Tibial artery (tissue), 4 donors: ENCODE data around the gene AGPAT1.

Experiments
- DNase-seq, 2 donors: peaks; one replicate each; pipeline ENCODE4 v3.0.0-alpha.2; 2019
- H3K27ac ChIP-seq, 2 donors: fragments of 200-600 bp; sonication (generic) in 1 of 2; 1 replicate in 1 of 2; 2 replicates in 1 of 2; pipeline ENCODE4 v1.5.1; 2018 to 2019; ENCODE audit warnings: mild to moderate bottlenecking in 1 of 2
- H3K27me3 ChIP-seq, 2 donors: fragments of 200-600 bp; sonication (generic) in 1 of 2; one replicate each; pipeline versions ENCODE4 v1.5.1 to v1.6.0; 2016 to 2019
- H3K36me3 ChIP-seq, 3 donors: fragments of 200-600 bp; sonication (generic) in 2 of 3; one replicate each; pipeline ENCODE4 v1.5.1; 2016 to 2019; ENCODE audit warnings: mild to moderate bottlenecking in 2 of 3
- H3K4me1 ChIP-seq, 4 donors: fragments of 200-600 bp; sonication (generic) in 2 of 4; 1 replicate in 3 of 4; 2 replicates in 1 of 4; pipeline ENCODE4 v1.5.1; 2016 to 2019
- H3K4me3 ChIP-seq, 2 donors: fragments of 200-600 bp; sonication (generic) in 1 of 2; 1 replicate in 1 of 2; 2 replicates in 1 of 2; pipeline ENCODE4 v1.5.1; 2018 to 2019; ENCODE audit warnings: mild to moderate bottlenecking in 2 of 2
- H3K9me3 ChIP-seq, 3 donors: fragments of 200-600 bp; sonication (generic) in 1 of 3; one replicate each; pipeline ENCODE4 v1.5.1; 2016 to 2019
- intact Hi-C: fragments of 100-400 bp; cut with DNase I; formaldehyde crosslinking; loops from one replicate; pipeline ENCODE4 v1.15.0; 2023; ENCODE audit warnings: low total_unique reads
- TF ChIP-seq, protein P1 (sequence below), 2 experiments: fragments of 200-600 bp in 1 of 2; fragments of 450-650 bp in 1 of 2; IDR thresholded peaks; one replicate each; pipeline ENCODE4 v1.5.1; 2017 to 2019; ENCODE audit warnings: antibody characterized with exemption in 2 of 2, mild to moderate bottlenecking in 1 of 2, moderate library complexity in 1 of 2

AGPAT1 gene, protein sequence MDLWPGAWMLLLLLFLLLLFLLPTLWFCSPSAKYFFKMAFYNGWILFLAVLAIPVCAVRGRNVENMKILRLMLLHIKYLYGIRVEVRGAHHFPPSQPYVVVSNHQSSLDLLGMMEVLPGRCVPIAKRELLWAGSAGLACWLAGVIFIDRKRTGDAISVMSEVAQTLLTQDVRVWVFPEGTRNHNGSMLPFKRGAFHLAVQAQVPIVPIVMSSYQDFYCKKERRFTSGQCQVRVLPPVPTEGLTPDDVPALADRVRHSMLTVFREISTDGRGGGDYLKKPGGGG

DNA sequence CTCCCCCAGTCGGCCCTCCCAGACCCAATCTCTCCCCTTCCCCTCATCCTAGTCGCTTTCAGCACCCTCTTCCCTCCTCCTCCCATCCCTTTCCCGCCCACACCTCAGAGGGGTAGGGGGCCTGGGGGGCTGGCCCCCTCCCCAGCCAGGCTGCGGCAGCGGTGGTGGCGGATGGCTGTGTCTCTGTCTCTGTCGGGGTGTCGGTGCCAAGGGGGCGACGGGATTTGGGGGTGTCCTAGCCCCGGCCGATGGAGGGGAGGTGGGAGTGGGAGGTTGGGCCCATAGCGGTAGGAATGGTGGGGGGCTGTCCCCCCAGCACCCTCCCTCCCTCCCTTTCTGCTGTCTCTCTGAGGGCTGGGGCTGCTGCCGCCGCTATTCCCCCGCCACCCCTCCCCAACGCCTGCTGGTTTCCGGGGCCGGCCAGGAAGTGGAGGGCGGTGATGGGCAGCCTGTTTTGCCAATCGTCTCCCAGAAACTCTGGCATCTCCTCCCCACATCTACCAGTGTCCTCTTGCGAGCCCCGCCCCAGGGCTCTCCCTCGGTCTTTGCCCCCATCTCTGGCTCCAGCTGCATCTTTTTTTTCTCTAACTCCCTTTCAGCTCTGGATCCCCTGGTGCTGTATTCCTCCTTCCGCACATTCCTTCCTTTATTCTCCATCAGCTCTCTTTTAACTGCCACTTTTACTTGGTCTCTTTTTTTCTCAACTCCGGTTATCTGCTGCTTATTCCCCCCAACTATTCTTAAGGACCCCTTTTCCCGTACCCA lies at the start of gene AGPAT1:
TSS of gene AGPAT1 (minus strand) at position 374 of the 765 bp plus-strand sequence. CDS start 4,588 bp downstream, outside the sequence.
- H3K27me3 ChIP-seq = no peaks in the 10 kb centered on the region
- DNase-seq = peak; percentile 96 to 99

DNA sequence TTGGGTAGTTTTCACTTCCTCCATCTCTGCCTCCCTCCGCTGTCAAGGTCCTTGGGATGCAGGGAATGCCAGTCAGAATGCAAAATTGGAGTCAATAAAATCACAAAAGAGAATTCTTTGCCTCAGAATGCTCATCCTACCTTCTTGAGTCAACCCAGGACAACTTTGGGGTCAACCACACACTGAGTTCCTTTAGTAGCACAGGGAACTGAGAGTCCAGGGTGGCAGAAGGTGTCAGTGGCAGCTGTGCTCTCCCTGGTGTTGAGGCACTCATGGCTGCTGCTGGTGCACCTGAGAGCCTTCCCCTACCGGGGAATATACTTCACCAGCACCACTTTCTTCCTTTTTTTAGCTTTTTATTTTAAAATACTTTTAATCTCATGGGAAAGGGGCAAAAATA lies 48.8 kb upstream of the AGPAT1 start:
- intact Hi-C loops = no loop called here
- Histone ChIP-seq H3K9me3 (no peaks in the 10 kb centered on the region), H3K27me3 (peaks cover 0 to 23% of the 10 kb centered on the region in 2 donors), H3K36me3 (no peaks in the 10 kb centered on the region), H3K4me1 (no peaks in the 10 kb centered on the region), H3K4me3 (no peak overlapping the region), H3K27ac (no peak overlapping the region)
- DNase-seq = peak in 1 of 2 donors; percentile 6
- TF ChIP-seq, protein P1, sequence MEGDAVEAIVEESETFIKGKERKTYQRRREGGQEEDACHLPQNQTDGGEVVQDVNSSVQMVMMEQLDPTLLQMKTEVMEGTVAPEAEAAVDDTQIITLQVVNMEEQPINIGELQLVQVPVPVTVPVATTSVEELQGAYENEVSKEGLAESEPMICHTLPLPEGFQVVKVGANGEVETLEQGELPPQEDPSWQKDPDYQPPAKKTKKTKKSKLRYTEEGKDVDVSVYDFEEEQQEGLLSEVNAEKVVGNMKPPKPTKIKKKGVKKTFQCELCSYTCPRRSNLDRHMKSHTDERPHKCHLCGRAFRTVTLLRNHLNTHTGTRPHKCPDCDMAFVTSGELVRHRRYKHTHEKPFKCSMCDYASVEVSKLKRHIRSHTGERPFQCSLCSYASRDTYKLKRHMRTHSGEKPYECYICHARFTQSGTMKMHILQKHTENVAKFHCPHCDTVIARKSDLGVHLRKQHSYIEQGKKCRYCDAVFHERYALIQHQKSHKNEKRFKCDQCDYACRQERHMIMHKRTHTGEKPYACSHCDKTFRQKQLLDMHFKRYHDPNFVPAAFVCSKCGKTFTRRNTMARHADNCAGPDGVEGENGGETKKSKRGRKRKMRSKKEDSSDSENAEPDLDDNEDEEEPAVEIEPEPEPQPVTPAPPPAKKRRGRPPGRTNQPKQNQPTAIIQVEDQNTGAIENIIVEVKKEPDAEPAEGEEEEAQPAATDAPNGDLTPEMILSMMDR (IDR thresholded peaks at IDR 0.05) = no peak

More for the DNA sequence above, at the start of gene AGPAT1:
- Histone ChIP-seq H3K27ac (peak within 1 kb of the TSS; percentile 95 to 96), H3K36me3 (peaks cover 3 to 20% (median 15%) of the 10 kb centered on the region in 3 donors), H3K4me3 (peak within 1 kb of the TSS; percentile 80 to 95), H3K9me3 (no peaks in the 10 kb centered on the region), H3K4me1 (peaks cover 0 to 49% (median 36%) of the 10 kb centered on the region in 4 donors)
- TF ChIP-seq, protein P1 (IDR thresholded peaks at IDR 0.05) = no peak
- intact Hi-C loops = loop anchor here (2.0 kb wide), 1 partner anchor 19 kb away; no protein-coding TSS in a partner anchor

DNA sequence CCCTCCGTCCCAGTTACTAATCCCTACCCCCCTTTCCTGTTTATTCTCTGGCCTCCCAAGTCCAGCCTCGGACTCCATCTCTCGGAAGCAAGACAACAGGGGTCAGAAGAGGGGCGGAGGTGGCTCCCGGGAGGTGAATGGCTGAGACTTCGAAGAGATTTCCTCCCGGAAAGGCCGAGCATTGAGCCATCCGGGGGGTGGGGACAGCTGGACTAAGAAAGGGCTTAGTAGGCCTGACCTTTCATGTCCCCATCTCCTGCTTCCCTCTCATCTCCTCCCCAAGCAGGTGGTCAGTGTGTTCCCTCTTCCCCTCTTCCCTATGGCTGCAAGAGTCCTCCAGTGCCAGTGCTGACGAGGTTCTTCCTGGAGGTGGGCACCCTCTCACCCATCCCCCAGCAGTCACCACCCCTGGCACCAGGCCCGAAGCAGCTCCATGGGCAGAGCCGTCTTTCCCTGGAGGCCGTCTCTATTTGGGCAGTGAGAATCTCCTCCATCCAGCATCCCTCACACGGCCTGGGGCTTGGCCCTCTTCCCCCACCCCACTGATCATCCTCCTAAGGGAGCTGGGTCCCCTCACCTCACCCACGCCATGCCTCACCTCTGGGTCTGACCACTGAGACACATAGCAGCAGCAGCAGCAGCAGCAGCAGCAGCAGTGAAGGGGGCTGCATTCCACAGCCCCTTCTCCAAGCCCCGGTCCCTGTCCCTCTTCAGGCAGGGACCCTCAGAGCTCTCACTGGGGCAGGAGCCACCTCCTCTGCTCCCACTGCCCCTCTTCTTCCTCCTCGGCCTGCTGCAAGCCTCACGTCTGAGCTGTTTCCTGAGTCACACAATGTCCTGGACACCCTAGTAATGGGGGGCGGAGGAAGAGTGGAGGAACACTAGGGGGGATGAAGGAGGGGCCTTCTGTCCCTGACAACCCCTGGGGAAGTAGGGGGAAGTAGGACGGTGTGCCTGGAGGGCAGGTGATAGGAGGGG lies 47.7 kb upstream of the AGPAT1 start, which contains the start of gene NOTCH4:
TSS of gene NOTCH4 (minus strand) at position 810 of the 978 bp plus-strand sequence. CDS start at position 671, 139 bp downstream.
- Histone ChIP-seq H3K9me3 (no peaks in the 10 kb centered on the region), H3K36me3 (no peaks in the 10 kb centered on the region), H3K27ac (no peak within 1 kb of the TSS), H3K4me1 (no peaks in the 10 kb centered on the region), H3K27me3 (peaks cover 0 to 25% of the 10 kb centered on the region in 2 donors), H3K4me3 (no peak within 1 kb of the TSS)
- peak in 1 of 2 donors; percentile 51 for DNase-seq
- TF ChIP-seq, protein P1 (IDR thresholded peaks at IDR 0.05) = no peak
- intact Hi-C loops = no loop called here

DNA sequence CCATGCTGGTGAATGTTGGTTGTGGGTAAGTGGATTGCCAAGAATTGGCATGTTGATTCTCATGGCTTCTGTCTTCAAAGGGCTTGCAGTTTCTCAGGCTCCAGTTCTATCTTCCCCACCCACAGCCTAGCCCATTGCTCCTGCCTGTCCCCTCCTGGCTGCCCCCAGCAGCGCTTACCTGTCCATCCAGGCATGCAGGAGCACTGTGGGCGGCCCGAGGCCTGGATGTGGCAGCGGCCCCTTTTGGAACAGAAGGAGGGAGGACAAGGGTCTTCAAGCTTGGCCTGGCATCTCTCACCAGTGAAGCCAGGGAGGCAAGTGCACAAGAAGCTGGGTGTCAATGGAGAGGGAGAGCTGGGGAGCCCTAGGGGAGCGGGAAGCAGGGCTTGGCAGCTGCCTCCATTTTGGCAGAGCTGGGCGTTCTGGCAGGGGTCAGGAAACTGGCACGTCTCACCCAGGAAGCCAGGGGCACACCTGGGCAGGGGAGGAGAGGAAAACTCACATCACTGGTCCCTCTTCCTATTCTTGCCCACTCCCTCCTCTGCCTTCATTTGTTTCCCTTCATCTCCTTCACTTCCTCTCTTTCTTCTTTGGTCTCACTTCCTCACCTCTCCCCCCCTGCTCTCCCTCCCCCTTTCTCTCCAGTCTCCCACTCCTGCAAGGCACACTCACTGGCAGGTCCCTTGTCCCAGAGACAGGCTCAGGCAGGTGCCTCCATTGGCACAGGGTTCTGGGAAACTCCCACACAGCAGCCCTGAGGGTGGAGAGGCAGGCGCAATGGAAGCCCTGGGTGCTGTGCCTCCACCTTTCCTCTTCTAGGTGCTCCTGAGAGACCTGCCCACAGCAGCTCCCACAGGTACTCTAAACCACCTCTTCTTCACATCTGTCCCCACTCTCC lies 46.7 kb upstream of the AGPAT1 start:
- intact Hi-C loops = no loop called here
- no peaks in the 10 kb centered on the region for H3K9me3 ChIP-seq
- H3K4me1 ChIP-seq = no peaks in the 10 kb centered on the region
- peak in 1 of 2 donors; percentile 54 for DNase-seq
- TF ChIP-seq, protein P1 (IDR thresholded peaks at IDR 0.05) = no peak
- H3K36me3 ChIP-seq = no peaks in the 10 kb centered on the region
- H3K27ac ChIP-seq = no peak overlapping the region
- no peak overlapping the region for H3K4me3 ChIP-seq
- peaks cover 0 to 25% of the 10 kb centered on the region in 2 donors for H3K27me3 ChIP-seq
